HCT116 (cell line): ENCODE data around the gene PPP6R3.

ENCODE experiments used
- EGR1 ChIP-seq: IDR thresholded peaks from 2 replicates; pipeline ENCODE4 v1.6.1; 2012; ENCODE audit warnings: low read depth
- ELF1 ChIP-seq: IDR thresholded peaks from 2 replicates; pipeline ENCODE4 v1.6.1; 2012; ENCODE audit warnings: low read depth, borderline replicate concordance
- EZH2 ChIP-seq: fragments of 200-600 bp; sonication (generic); IDR thresholded peaks from 2 replicates; pipeline ENCODE4 v1.6.1; 2017; ENCODE audit warnings: antibody characterized with exemption, mixed run types
- EZH2phosphoT487 ChIP-seq: fragments of 200-600 bp; IDR thresholded peaks from 2 replicates; pipeline ENCODE4 v1.6.1; 2018; ENCODE audit warnings: antibody characterized with exemption, borderline replicate concordance
- JUND ChIP-seq: IDR thresholded peaks from 2 replicates; pipeline ENCODE4 v1.6.1; 2012
- POLR2A ChIP-seq: IDR thresholded peaks from 2 replicates; pipeline ENCODE4 v1.7.0; 2011; ENCODE audit warnings: borderline replicate concordance; ENCODE audit not compliant: insufficient read depth, insufficient read length; ENCODE audit errors: extremely low read depth
- POLR2AphosphoS5 ChIP-seq: IDR thresholded peaks from 2 replicates; pipeline ENCODE4 v1.6.1; 2011; ENCODE audit warnings: mild to moderate bottlenecking, low read depth, low read length, moderate library complexity
- RAD21 ChIP-seq: IDR thresholded peaks from 2 replicates; pipeline ENCODE4 v1.6.1; 2012; ENCODE audit warnings: low read depth, mild to moderate bottlenecking
- YY1 ChIP-seq: IDR thresholded peaks from 2 replicates; pipeline ENCODE4 v1.6.1; 2011; ENCODE audit warnings: low read length, low read depth, moderate library complexity, mild to moderate bottlenecking; ENCODE audit not compliant: insufficient replicate concordance; ENCODE audit errors: extremely low read depth
- ZFX ChIP-seq: fragments of 450-650 bp; IDR thresholded peaks from 2 replicates; pipeline ENCODE4 v1.6.1; 2017
- ZNF274 ChIP-seq: fragments of 200-500 bp; sonication (Bioruptor generic); IDR thresholded peaks from 2 replicates; pipeline ENCODE4 v1.6.1; 2014; ENCODE audit warnings: mild to moderate bottlenecking, low read depth, low read length, inconsistent platforms
- TF ChIP-seq, protein P1 (sequence below), 3 experiments: fragments of 200-600 bp in 1 of 3; sonication (generic) in 1 of 3; IDR thresholded peaks in 2 of 3; conservative IDR thresholded peaks in 1 of 3; 2 replicates each; pipeline ENCODE4 v1.5.1; 2012 to 2017; ENCODE audit warnings: low read depth in 2 of 3, low read length in 2 of 3, antibody characterized with exemption in 1 of 3, borderline replicate concordance in 1 of 3, control low read depth in 1 of 3, mild to moderate bottlenecking in 1 of 3, mixed read lengths in 1 of 3, mixed run types in 1 of 3, moderate library complexity in 1 of 3; ENCODE audit not compliant: insufficient read depth in 1 of 3
- TF ChIP-seq, protein P2 (sequence below): IDR thresholded peaks from 2 replicates; pipeline ENCODE4 v1.6.1; 2012
- TF ChIP-seq, protein P3 (sequence below): IDR thresholded peaks from 2 replicates; pipeline ENCODE4 v1.6.1; 2012; ENCODE audit warnings: low read depth

DNA sequence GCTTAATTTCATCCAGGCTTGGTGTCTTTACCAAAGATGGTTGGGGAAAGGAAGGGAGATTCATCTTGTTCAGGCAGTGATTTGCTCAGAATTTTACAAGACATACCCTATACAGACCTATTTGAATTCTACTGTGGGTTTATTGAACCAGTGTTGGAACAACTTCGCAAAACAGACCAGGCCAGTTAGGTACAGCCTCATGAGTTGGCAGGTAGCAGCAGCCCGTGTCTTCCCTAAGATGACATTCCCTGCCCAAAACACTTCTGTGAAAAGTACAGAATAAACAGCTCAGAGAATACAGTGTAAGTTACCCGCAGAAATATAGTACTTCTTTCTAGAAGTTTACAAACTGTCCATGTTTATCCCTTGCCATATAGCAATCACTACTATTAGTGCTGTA lies 121.3 kb downstream of the PPP6R3 start:
- TF ChIP-seq, protein P1, sequence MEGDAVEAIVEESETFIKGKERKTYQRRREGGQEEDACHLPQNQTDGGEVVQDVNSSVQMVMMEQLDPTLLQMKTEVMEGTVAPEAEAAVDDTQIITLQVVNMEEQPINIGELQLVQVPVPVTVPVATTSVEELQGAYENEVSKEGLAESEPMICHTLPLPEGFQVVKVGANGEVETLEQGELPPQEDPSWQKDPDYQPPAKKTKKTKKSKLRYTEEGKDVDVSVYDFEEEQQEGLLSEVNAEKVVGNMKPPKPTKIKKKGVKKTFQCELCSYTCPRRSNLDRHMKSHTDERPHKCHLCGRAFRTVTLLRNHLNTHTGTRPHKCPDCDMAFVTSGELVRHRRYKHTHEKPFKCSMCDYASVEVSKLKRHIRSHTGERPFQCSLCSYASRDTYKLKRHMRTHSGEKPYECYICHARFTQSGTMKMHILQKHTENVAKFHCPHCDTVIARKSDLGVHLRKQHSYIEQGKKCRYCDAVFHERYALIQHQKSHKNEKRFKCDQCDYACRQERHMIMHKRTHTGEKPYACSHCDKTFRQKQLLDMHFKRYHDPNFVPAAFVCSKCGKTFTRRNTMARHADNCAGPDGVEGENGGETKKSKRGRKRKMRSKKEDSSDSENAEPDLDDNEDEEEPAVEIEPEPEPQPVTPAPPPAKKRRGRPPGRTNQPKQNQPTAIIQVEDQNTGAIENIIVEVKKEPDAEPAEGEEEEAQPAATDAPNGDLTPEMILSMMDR (IDR thresholded peaks at IDR 0.05 in 2 of 3, conservative IDR thresholded peaks at IDR 0.05 in 1 of 3; ENCODE audit: borderline replicate concordance in 1 of 3, insufficient read depth in 1 of 3, low read depth in 2 of 3, low read length in 2 of 3): no peak
- TF ChIP-seq, protein P2, sequence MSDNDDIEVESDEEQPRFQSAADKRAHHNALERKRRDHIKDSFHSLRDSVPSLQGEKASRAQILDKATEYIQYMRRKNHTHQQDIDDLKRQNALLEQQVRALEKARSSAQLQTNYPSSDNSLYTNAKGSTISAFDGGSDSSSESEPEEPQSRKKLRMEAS: no peak
- no peak for TF ChIP-seq YY1
- no peak for TF ChIP-seq RAD21
- no peak for TF ChIP-seq ZNF274
- TF ChIP-seq ELF1: no peak
- no peak for TF ChIP-seq EZH2
- no peak for TF ChIP-seq POLR2A
- no peak for TF ChIP-seq JUND
- TF ChIP-seq ZFX: no peak
- no peak for TF ChIP-seq POLR2AphosphoS5
- TF ChIP-seq, protein P3, sequence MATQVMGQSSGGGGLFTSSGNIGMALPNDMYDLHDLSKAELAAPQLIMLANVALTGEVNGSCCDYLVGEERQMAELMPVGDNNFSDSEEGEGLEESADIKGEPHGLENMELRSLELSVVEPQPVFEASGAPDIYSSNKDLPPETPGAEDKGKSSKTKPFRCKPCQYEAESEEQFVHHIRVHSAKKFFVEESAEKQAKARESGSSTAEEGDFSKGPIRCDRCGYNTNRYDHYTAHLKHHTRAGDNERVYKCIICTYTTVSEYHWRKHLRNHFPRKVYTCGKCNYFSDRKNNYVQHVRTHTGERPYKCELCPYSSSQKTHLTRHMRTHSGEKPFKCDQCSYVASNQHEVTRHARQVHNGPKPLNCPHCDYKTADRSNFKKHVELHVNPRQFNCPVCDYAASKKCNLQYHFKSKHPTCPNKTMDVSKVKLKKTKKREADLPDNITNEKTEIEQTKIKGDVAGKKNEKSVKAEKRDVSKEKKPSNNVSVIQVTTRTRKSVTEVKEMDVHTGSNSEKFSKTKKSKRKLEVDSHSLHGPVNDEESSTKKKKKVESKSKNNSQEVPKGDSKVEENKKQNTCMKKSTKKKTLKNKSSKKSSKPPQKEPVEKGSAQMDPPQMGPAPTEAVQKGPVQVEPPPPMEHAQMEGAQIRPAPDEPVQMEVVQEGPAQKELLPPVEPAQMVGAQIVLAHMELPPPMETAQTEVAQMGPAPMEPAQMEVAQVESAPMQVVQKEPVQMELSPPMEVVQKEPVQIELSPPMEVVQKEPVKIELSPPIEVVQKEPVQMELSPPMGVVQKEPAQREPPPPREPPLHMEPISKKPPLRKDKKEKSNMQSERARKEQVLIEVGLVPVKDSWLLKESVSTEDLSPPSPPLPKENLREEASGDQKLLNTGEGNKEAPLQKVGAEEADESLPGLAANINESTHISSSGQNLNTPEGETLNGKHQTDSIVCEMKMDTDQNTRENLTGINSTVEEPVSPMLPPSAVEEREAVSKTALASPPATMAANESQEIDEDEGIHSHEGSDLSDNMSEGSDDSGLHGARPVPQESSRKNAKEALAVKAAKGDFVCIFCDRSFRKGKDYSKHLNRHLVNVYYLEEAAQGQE: no peak
- TF ChIP-seq EZH2phosphoT487: no peak
- TF ChIP-seq EGR1: no peak
